ENCODE measurements around the gene MIXL1.
"Not testable (repeated sequence)": the region's sequence is repeated elsewhere in the genome, so short reads cannot be mapped to it uniquely, and the experiment has no call there.

The MIXL1 gene

GRCh38 chr1:226255380-226255779 is 31.9 kb downstream of the MIXL1 start:
- Histone ChIP-seq H3K27me3 (ENCODE audit: control insufficient read depth, insufficient read depth, low read length) (no peaks in the 10 kb centered on the region), H3K36me3 (ENCODE audit: control insufficient read depth, insufficient read depth, low read length) (no peaks in the 10 kb centered on the region), H3K4me3 (ENCODE audit: low read length) (no peak overlapping the region)

GRCh38 chr1:226261818-226262217 is 38.4 kb downstream of the MIXL1 start:
- Histone ChIP-seq H3K36me3 (ENCODE audit: control insufficient read depth, insufficient read depth, low read length) (no peaks in the 10 kb centered on the region), H3K27me3 (ENCODE audit: control insufficient read depth, insufficient read depth, low read length) (no peaks in the 10 kb centered on the region)

More at GRCh38 chr1:226255380-226255779, 31.9 kb downstream of the MIXL1 start:
- Histone ChIP-seq H3K4me1 (ENCODE audit: control insufficient read depth, insufficient read depth, low read length) (no peaks in the 10 kb centered on the region), H3K27ac (ENCODE audit: low read depth, low read length) (no peak overlapping the region), H3K9ac (ENCODE audit: low read length) (no peak overlapping the region)

GRCh38 chr1:226268421-226269124 is 45.1 kb downstream of the MIXL1 start:
- Histone ChIP-seq H3K27ac (ENCODE audit: low read depth, low read length) (no peak overlapping the region), H3K4me3 (ENCODE audit: low read length) (no peak overlapping the region), H3K9ac (ENCODE audit: low read length) (no peak overlapping the region), H3K36me3 (ENCODE audit: control insufficient read depth, insufficient read depth, low read length) (no peaks in the 10 kb centered on the region), H3K27me3 (ENCODE audit: control insufficient read depth, insufficient read depth, low read length) (no peaks in the 10 kb centered on the region), H3K4me1 (ENCODE audit: control insufficient read depth, insufficient read depth, low read length) (no peaks in the 10 kb centered on the region)

More at GRCh38 chr1:226261818-226262217, 38.4 kb downstream of the MIXL1 start:
- H3K27ac ChIP-seq (ENCODE audit: low read depth, low read length), result no peak overlapping the region
- H3K4me3 ChIP-seq (ENCODE audit: low read length), result no peak overlapping the region
- no peaks in the 10 kb centered on the region for H3K4me1 ChIP-seq (ENCODE audit: control insufficient read depth, insufficient read depth, low read length)
- H3K9ac ChIP-seq (ENCODE audit: low read length), result no peak overlapping the region

GRCh38 chr1:226272233-226272902 is 48.9 kb downstream of the MIXL1 start:
- H3K4me1 ChIP-seq (ENCODE audit: control insufficient read depth, insufficient read depth, low read length); H3K27me3 ChIP-seq (ENCODE audit: control insufficient read depth, insufficient read depth, low read length); H3K4me3 ChIP-seq (ENCODE audit: low read length); H3K9ac ChIP-seq (ENCODE audit: low read length); H3K36me3 ChIP-seq (ENCODE audit: control insufficient read depth, insufficient read depth, low read length); H3K27ac ChIP-seq (ENCODE audit: low read depth, low read length): not testable (repeated sequence)

GRCh38 chr1:226274138-226274537 is 50.7 kb downstream of the MIXL1 start:
- no peak overlapping the region for H3K4me3 ChIP-seq (ENCODE audit: low read length)
- no peaks in the 10 kb centered on the region for H3K4me1 ChIP-seq (ENCODE audit: control insufficient read depth, insufficient read depth, low read length)
- no peak overlapping the region for H3K9ac ChIP-seq (ENCODE audit: low read length)
- H3K27ac ChIP-seq (ENCODE audit: low read depth, low read length), result no peak overlapping the region
- H3K36me3 ChIP-seq (ENCODE audit: control insufficient read depth, insufficient read depth, low read length), result no peaks in the 10 kb centered on the region
- no peaks in the 10 kb centered on the region for H3K27me3 ChIP-seq (ENCODE audit: control insufficient read depth, insufficient read depth, low read length)

GRCh38 chr1:226276077-226276682 is 52.7 kb downstream of the MIXL1 start:
- H3K27me3 ChIP-seq (ENCODE audit: control insufficient read depth, insufficient read depth, low read length), result no peaks in the 10 kb centered on the region
- H3K27ac ChIP-seq (ENCODE audit: low read depth, low read length), result no peak overlapping the region
- no peak overlapping the region for H3K9ac ChIP-seq (ENCODE audit: low read length)
- H3K4me3 ChIP-seq (ENCODE audit: low read length), result no peak overlapping the region
- H3K4me1 ChIP-seq (ENCODE audit: control insufficient read depth, insufficient read depth, low read length), result no peaks in the 10 kb centered on the region
- H3K36me3 ChIP-seq (ENCODE audit: control insufficient read depth, insufficient read depth, low read length), result no peaks in the 10 kb centered on the region
